IMR-90 (cell line): ENCODE data around the gene RBP2. TPM values are rescaled to one million over a fixed set of nuclear protein-coding genes. Genes with fewer than 3 reads are reported as not detected.

ENCODE experiments used
- ATAC-seq: fragments of 200-7000 bp; cut with Tn5 transposase; 2 replicates; pipeline ENCODE4 v1.9.1; 2020; ENCODE audit warnings: low read depth, mild to moderate bottlenecking, moderate library complexity
- BruUV-seq: library from RNA; stranded (reverse); fragments of 400-500 nt; replicated peaks from 2 replicates; lab custom pipeline; 2021; lab: Mats Ljungman, UMichigan
- CTCF ChIA-PET: fragments of 300-600 bp; formaldehyde crosslinking; extraction: SDS; loops from one replicate; lab custom pipeline; 2021; ENCODE audit warnings: antibody characterized with exemption; lab: Yijun Ruan, JAX
- POLR2A ChIA-PET: fragments of 300-600 bp; sonication (Branson Sonifier 250); formaldehyde crosslinking; loops from one replicate; lab custom pipeline; 2022; ENCODE audit warnings: antibody characterized with exemption; ENCODE audit not compliant: unreplicated experiment; lab: Charles Lee
- DNase-seq: peaks from one replicate; pipeline ENCODE4 v3.0.0; 2013
- H2AFZ ChIP-seq: replicated peaks from 2 replicates; pipeline ENCODE3; 2013; ENCODE audit warnings: low read length, mild to moderate bottlenecking; ENCODE audit not compliant: poor library complexity
- H2AK5ac ChIP-seq: 2 replicates; pipeline ENCODE4 v1.6.1; 2013; ENCODE audit warnings: low read depth, low read length, inconsistent platforms
- H2AK9ac ChIP-seq: replicated peaks from 2 replicates; pipeline ENCODE3; 2013; ENCODE audit warnings: mild to moderate bottlenecking, low read depth, low read length, moderate library complexity; ENCODE audit not compliant: poor library complexity
- H2BK120ac ChIP-seq: 2 replicates; pipeline ENCODE4 v1.6.1; 2013; ENCODE audit warnings: low read depth, low read length, inconsistent platforms
- H2BK15ac ChIP-seq: 3 replicates; pipeline ENCODE4 v1.6.1; 2013; ENCODE audit warnings: low read depth, low read length, inconsistent platforms
- H2BK20ac ChIP-seq: 2 replicates; pipeline ENCODE4 v1.6.1; 2013; ENCODE audit warnings: low read depth, mild to moderate bottlenecking, inconsistent platforms, low read length, moderate library complexity
- H2BK5ac ChIP-seq: 2 replicates; pipeline ENCODE4 v1.6.1; 2013; ENCODE audit warnings: mild to moderate bottlenecking, low read depth, low read length, inconsistent platforms; ENCODE audit not compliant: poor library complexity, severe bottlenecking
- H3K14ac ChIP-seq: replicated peaks from 2 replicates; pipeline ENCODE4 v1.6.1; 2013; ENCODE audit warnings: low read depth, low read length, inconsistent platforms
- H3K18ac ChIP-seq: 2 replicates; pipeline ENCODE4 v1.6.1; 2013; ENCODE audit warnings: low read depth, low read length, control low read depth
- H3K23ac ChIP-seq: 2 replicates; pipeline ENCODE4 v1.6.1; 2013; ENCODE audit warnings: low read depth, low read length, inconsistent platforms
- H3K27ac ChIP-seq: 2 replicates; pipeline ENCODE4 v1.5.1; 2013; ENCODE audit warnings: mild to moderate bottlenecking, control low read depth, low read length; ENCODE audit not compliant: insufficient read depth
- H3K27me3 ChIP-seq: 2 replicates; pipeline ENCODE4 v1.6.1; 2013; ENCODE audit warnings: low read length; ENCODE audit not compliant: control insufficient read depth, insufficient read depth
- H3K36me3 ChIP-seq: 2 replicates; pipeline ENCODE4 v1.6.1; 2013; ENCODE audit warnings: low read length, mixed read lengths; ENCODE audit not compliant: control insufficient read depth, insufficient read depth
- H3K4ac ChIP-seq: 2 replicates; pipeline ENCODE4 v1.6.1; 2013; ENCODE audit warnings: low read depth, low read length, inconsistent platforms
- H3K4me1 ChIP-seq: 2 replicates; pipeline ENCODE4 v1.6.1; 2013; ENCODE audit warnings: low read length, mixed read lengths; ENCODE audit not compliant: control insufficient read depth, insufficient read depth
- H3K4me2 ChIP-seq: 2 replicates; pipeline ENCODE4 v1.6.1; 2013; ENCODE audit warnings: low read depth, mild to moderate bottlenecking, control low read depth, low read length, moderate library complexity
- H3K4me3 ChIP-seq: 2 replicates; pipeline ENCODE4 v1.5.1; 2013; ENCODE audit warnings: low read depth, mild to moderate bottlenecking, control low read depth, low read length, moderate library complexity; ENCODE audit not compliant: insufficient read depth
- H3K56ac ChIP-seq: 2 replicates; pipeline ENCODE4 v1.6.1; 2013; ENCODE audit warnings: low read length, inconsistent platforms; ENCODE audit not compliant: insufficient read depth; ENCODE audit errors: extremely low read depth
- H3K79me1 ChIP-seq, 2 experiments: 2 replicates each; pipeline ENCODE4 v1.6.1; 2013; ENCODE audit warnings: low read length in 2 of 2, inconsistent platforms in 1 of 2, low read depth in 1 of 2
- H3K9ac ChIP-seq: 2 replicates; pipeline ENCODE4 v1.6.1; 2013; ENCODE audit warnings: low read depth, low read length, control low read depth
- H3K9me1 ChIP-seq: 2 replicates; pipeline ENCODE4 v1.6.1; 2013; ENCODE audit warnings: low read length, inconsistent platforms; ENCODE audit not compliant: insufficient read depth
- H3K9me3 ChIP-seq: 2 replicates; pipeline ENCODE4 v1.6.1; 2013; ENCODE audit warnings: low read length; ENCODE audit not compliant: control insufficient read depth, insufficient read depth
- H4K20me1 ChIP-seq: 2 replicates; pipeline ENCODE4 v1.6.1; 2013; ENCODE audit warnings: low read length, inconsistent platforms; ENCODE audit not compliant: insufficient read depth
- H4K5ac ChIP-seq: 2 replicates; pipeline ENCODE4 v1.6.1; 2013; ENCODE audit warnings: mild to moderate bottlenecking, low read depth, low read length, control low read depth
- H4K8ac ChIP-seq, 2 experiments: 2 replicates each; pipeline ENCODE4 v1.6.1; 2013; ENCODE audit warnings: low read depth in 2 of 2, low read length in 2 of 2, control low read depth in 1 of 2, inconsistent platforms in 1 of 2
- H4K91ac ChIP-seq: 2 replicates; pipeline ENCODE4 v1.6.1; 2013; ENCODE audit warnings: low read depth, low read length, inconsistent platforms; ENCODE audit not compliant: insufficient read depth
- FOS ChIP-seq: fragments of 150-350 bp; IDR thresholded peaks from 2 replicates; pipeline ENCODE4 v1.6.1; 2016; ENCODE audit warnings: low read depth, low read length
- WGBS, 2 experiments: methylation state at CpG; one replicate each; pipeline versions ENCODE4 v1.1.5 to v1.1.7; 2013; ENCODE audit warnings: missing lambda C conversion rate in 2 of 2; ENCODE audit not compliant: insufficient read length in 1 of 2; ENCODE audit errors: extremely low coverage in 2 of 2; 5-methylcytosine and 5-hydroxymethylcytosine counted together
- dilution Hi-C: fragments of 300-500 bp; cut with HindIII; formaldehyde crosslinking; loops from one replicate; pipeline ENCODE4 v1.14.3; 2018; ENCODE audit warnings: low sequenced_read_pairs; ENCODE audit not compliant: unreplicated experiment
- in situ Hi-C: fragments of 300-500 bp; cut with MboI; formaldehyde crosslinking; loops from 3 replicates; pipeline ENCODE4 v1.14.3; 2019; ENCODE audit warnings: low sequenced_read_pairs, inconsistent platforms, mixed read lengths
- intact Hi-C: fragments of 100-400 bp; cut with micrococcal nuclease; formaldehyde crosslinking; loops from 2 replicates; pipeline ENCODE4 v1.10.0; 2022
- polyA plus RNA-seq, 3 experiments: library from polyadenylated mRNA; depleted of rRNA; stranded (reverse); fragments of >200 nt; gene quantifications; 2 replicates each; pipeline ENCODE4 v1.2.3, GENCODE V29; 2012; ENCODE audit warnings: low replicate concordance in 1 of 3
- total RNA-seq: library from RNA; depleted of rRNA; stranded (reverse); fragments of >200 nt; gene quantifications from 2 replicates; pipeline ENCODE4 v1.2.3, GENCODE V29; 2012

RBP2 gene
- total and polyA plus RNA-seq, 2 of the 4 experiments (the other 2 are of a cell fraction) = not detected

- Histone ChIP-seq H3K79me1 (no peaks in the 10 kb centered on the region), H3K23ac (no peak overlapping the region), H2AFZ (no peak overlapping the region), H2BK15ac (no peak overlapping the region), H3K27me3 (no peaks in the 10 kb centered on the region), H3K9me1 (no peaks in the 10 kb centered on the region), H2BK20ac (no peak overlapping the region), H3K18ac (no peak overlapping the region), H4K5ac (no peak overlapping the region), H3K4ac (no peak overlapping the region), H3K9ac (no peak overlapping the region), H3K56ac (no peak overlapping the region), H3K36me3 (no peaks in the 10 kb centered on the region), H3K14ac (no peak overlapping the region), H4K20me1 (no peaks in the 10 kb centered on the region), H3K9me3 (no peaks in the 10 kb centered on the region), H2AK9ac (no peak overlapping the region), H2AK5ac (no peak overlapping the region), H3K27ac (no peak overlapping the region), H4K91ac (no peak overlapping the region), H2BK5ac (no peak overlapping the region), H4K8ac (no peak overlapping the region), H3K4me1 (peaks cover 3% of the 10 kb centered on the region; the same call in 1 of the 2 replicates), H2BK120ac (no peak overlapping the region), H3K4me2 (no peak overlapping the region), H3K4me3 (no peak overlapping the region)
- no CpG with 5 or more reads among the region's 1 CpG for WGBS, 2 experiments
- in situ Hi-C loops = loop anchor here (25.0 kb wide), 1 partner anchor 1428 kb away; no protein-coding TSS in a partner anchor
- DNase-seq = no peak
- ChIA-PET CTCF (interaction anchor here (0.7 kb wide), 1 partner anchor 15 kb away, joined by 3 read pairs; no protein-coding TSS in a partner anchor), POLR2A (no interaction called here)
- intact Hi-C loops = no loop called here
- no peak for ATAC-seq
- BruUV-seq = no TSS peak
- dilution Hi-C loops = no loop called here
- TF ChIP-seq FOS = no peak
Measured at GRCh38 chr3:139434228-139434627, 42.1 kb downstream of the RBP2 start.
